Thoracic aorta (tissue), 2 donors: ENCODE results near the gene TAL1. TPM values are rescaled to one million over a fixed set of nuclear protein-coding genes. Genes with fewer than 3 reads are reported as not detected.

Source experiments
- ATAC-seq: fragments of 150-250 bp; one replicate; pipeline ENCODE4 v1.8.0; 2017; ENCODE audit warnings: low read depth; ENCODE audit not compliant: insufficient number of reproducible peaks, low FRiP score
- DNase-seq: peaks from one replicate; pipeline ENCODE4 v3.0.0-alpha.2; 2020; ENCODE audit warnings: low spot score
- H3K27ac ChIP-seq, 2 donors: fragments of 200-600 bp; sonication (generic); 1 replicate in 1 of 2; 2 replicates in 1 of 2; pipeline ENCODE4 v1.5.1; 2016; ENCODE audit warnings: mild to moderate bottlenecking in 2 of 2, moderate library complexity in 2 of 2
- H3K27me3 ChIP-seq: fragments of 200-600 bp; sonication (generic); replicated peaks from 2 replicates; pipeline ENCODE4 v1.6.0; 2016; ENCODE audit warnings: mild to moderate bottlenecking; ENCODE audit not compliant: insufficient read depth
- H3K36me3 ChIP-seq: fragments of 200-600 bp; sonication (generic); one replicate; pipeline ENCODE4 v1.5.1; 2016
- H3K4me1 ChIP-seq, 2 donors: fragments of 200-600 bp; sonication (generic); 1 replicate in 1 of 2; 2 replicates in 1 of 2; pipeline versions ENCODE4 v1.5.1 to v1.6.0; 2016; ENCODE audit warnings: low read depth in 2 of 2, mild to moderate bottlenecking in 1 of 2; ENCODE audit not compliant: control insufficient read depth in 1 of 2
- H3K4me3 ChIP-seq: fragments of 200-600 bp; sonication (generic); 2 replicates; pipeline ENCODE4 v1.5.1; 2016; ENCODE audit warnings: mild to moderate bottlenecking
- H3K9me3 ChIP-seq: fragments of 200-600 bp; sonication (generic); 2 replicates; pipeline ENCODE4 v1.5.1; 2016
- total RNA-seq, 2 donors: library from RNA; depleted of rRNA; stranded (reverse); fragments of >200 nt; gene quantifications; one replicate each; pipeline versions ENCODE4 v1.1.0 to v1.2.3, GENCODE V29; 2016
- TF ChIP-seq, protein P1 (sequence below): fragments of 200-600 bp; sonication (generic); IDR thresholded peaks from one replicate; pipeline ENCODE4 v1.5.1; 2019; ENCODE audit warnings: antibody characterized with exemption

Gene TAL1
- total RNA-seq, 2 donors from 2014 or later: 2.4 to 3.0 TPM

DNA sequence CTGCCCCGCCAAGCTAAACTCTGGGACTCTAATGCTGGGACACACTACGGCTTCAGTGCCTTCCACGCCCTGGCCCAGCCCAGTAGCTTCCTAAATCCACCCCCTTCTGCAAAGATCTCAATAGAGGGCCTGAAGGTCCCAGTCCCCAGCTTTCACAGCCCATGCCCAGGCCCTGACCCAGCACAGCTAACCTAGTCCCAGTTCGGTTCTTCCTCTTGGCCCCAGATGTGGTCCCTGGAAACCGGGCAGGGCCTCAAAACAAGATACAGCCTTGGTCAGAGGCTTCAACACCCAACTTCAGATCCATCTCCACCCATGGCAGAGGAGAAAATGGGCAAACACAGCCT is 41.5 kb downstream of the TAL1 start:
- peak overlapping the region; percentile 52 for H3K4me3 ChIP-seq
- peak overlapping the region; percentile 73 to 89 for H3K27ac ChIP-seq
- no peaks in the 10 kb centered on the region for H3K9me3 ChIP-seq
- no peaks in the 10 kb centered on the region for H3K36me3 ChIP-seq
- peaks cover 19 to 38% of the 10 kb centered on the region in 2 donors for H3K4me1 ChIP-seq
- TF ChIP-seq, protein P1, sequence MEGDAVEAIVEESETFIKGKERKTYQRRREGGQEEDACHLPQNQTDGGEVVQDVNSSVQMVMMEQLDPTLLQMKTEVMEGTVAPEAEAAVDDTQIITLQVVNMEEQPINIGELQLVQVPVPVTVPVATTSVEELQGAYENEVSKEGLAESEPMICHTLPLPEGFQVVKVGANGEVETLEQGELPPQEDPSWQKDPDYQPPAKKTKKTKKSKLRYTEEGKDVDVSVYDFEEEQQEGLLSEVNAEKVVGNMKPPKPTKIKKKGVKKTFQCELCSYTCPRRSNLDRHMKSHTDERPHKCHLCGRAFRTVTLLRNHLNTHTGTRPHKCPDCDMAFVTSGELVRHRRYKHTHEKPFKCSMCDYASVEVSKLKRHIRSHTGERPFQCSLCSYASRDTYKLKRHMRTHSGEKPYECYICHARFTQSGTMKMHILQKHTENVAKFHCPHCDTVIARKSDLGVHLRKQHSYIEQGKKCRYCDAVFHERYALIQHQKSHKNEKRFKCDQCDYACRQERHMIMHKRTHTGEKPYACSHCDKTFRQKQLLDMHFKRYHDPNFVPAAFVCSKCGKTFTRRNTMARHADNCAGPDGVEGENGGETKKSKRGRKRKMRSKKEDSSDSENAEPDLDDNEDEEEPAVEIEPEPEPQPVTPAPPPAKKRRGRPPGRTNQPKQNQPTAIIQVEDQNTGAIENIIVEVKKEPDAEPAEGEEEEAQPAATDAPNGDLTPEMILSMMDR: no peak
- ATAC-seq (no peak), DNase-seq (no peak)
- no peaks in the 10 kb centered on the region for H3K27me3 ChIP-seq

DNA sequence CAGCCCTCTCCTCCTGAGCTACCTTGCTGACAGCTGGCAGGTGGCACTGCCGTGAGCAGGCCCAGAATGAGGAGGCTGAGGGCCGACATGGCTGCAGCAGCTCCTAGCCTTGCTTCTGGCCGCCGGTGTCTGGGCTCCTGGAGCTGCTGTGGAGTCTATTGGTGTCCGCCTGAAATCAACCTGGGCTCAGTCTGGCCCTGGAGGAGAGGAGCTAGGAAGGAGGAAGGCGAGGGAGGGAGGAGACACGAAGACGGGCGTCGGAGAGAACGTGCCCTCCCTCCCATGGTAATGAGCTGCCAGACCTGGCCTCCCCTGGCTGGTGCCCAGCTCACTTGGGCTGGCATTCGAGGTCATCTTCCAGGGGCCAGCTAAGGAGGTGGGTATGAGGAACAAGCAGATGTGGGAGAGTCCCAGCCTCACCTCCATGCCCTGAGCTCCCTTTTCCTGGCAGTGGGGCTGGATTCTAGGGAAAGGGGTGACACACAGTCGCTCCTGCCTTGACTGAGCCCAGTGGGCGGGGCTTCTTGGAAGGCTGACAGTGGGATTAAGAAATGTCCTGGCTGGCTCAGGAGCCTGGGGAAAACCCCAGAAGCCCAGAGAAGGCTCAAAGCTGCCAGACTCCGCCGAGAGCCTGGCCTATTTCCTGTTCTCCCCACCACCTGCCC is 42.0 kb downstream of the TAL1 start, which contains the start of gene PDZK1IP1:
TSS of gene PDZK1IP1 (minus strand) at position 193 of the 665 bp plus-strand sequence. CDS start at position 89, 104 bp downstream.
- Histone ChIP-seq H3K4me3 (peak within 1 kb of the TSS; percentile 52), H3K36me3 (no peaks in the 10 kb centered on the region), H3K9me3 (no peaks in the 10 kb centered on the region), H3K27ac (peak within 1 kb of the TSS; percentile 73 to 89), H3K4me1 (peaks cover 19 to 38% of the 10 kb centered on the region in 2 donors), H3K27me3 (no peaks in the 10 kb centered on the region)
- DNase-seq (peak; percentile 89), ATAC-seq (peak; percentile 81)
- TF ChIP-seq, protein P1: no peak

DNA sequence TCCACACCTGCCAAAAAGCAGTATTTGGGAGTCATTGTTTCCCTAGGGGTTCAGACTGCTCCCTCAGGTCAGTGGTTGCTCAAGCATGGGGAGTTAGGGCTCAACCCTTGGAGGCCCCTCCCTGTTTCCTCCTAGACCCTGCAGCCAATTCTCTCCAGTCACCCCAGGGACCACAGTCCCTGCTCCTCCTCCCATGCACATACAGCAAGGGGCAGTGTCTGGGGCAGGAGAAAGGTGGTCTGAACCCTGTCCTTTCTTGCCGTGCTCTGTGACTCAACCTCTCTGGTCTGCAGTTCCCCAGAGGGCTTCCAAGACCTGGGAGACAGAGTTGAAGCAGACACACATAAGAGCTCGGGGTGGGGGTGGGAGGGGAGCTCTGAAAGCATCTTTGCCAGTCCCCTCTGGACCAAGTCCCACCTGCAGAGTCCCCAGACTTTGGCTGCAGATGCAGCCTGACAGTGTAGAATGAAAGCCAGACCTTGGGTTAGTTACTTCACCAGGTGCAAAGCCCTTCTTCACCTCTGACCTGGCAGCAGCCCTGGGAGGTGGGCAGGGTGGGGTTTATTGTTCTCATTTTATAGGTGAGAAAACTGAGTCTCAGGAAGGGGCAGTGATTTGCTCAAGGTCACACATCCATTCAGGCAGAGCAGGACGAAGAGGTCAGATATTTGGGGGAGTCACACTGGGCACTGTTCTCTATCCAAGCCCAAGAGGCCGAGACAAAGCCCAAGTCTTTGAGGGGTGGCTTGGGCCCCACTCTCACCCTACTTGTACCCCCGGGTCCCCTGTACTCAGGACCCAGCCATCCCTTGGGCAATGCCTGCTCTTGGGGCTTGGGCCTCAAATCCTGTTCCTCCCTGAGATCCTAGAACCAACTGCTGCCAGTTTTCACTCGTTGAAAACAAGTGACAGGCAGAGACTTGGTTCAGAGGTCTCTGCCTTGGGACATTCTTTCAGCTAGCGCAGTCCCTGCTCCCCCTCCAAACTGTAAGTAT is 42.9 kb downstream of the TAL1 start:
- Histone ChIP-seq H3K27ac (peak overlapping the region; percentile 56 to 89), H3K36me3 (no peaks in the 10 kb centered on the region), H3K27me3 (no peaks in the 10 kb centered on the region), H3K4me3 (peak overlapping the region; percentile 52), H3K4me1 (peaks cover 19 to 38% of the 10 kb centered on the region in 2 donors), H3K9me3 (no peaks in the 10 kb centered on the region)
- DNase-seq: no peak
- TF ChIP-seq, protein P1: no peak
- ATAC-seq: no peak

GRCh38 chr1:47187926-47188250 is 44.1 kb downstream of the TAL1 start:
- H3K36me3 ChIP-seq: no peaks in the 10 kb centered on the region
- H3K27ac ChIP-seq: no peak overlapping the region
- TF ChIP-seq, protein P1: no peak
- no peaks in the 10 kb centered on the region for H3K27me3 ChIP-seq
- no peak for DNase-seq
- H3K9me3 ChIP-seq: no peaks in the 10 kb centered on the region
- H3K4me3 ChIP-seq: no peak overlapping the region
- peaks cover 19 to 35% of the 10 kb centered on the region in 2 donors for H3K4me1 ChIP-seq
- no peak for ATAC-seq

GRCh38 chr1:47187231-47187925 is 44.6 kb downstream of the TAL1 start:
- Histone ChIP-seq H3K9me3 (no peaks in the 10 kb centered on the region), H3K4me1 (peaks cover 19 to 31% of the 10 kb centered on the region in 2 donors), H3K27ac (no peak overlapping the region), H3K27me3 (no peaks in the 10 kb centered on the region), H3K4me3 (no peak overlapping the region), H3K36me3 (no peaks in the 10 kb centered on the region)
- DNase-seq (no peak), ATAC-seq (no peak)
- TF ChIP-seq, protein P1: no peak
